Stimulated activated CD4-positive, alpha-beta T cell treated with anti-CD3 and anti-CD28 coated beads, Interleukin-15, amount 100 ng/mL, for 1 hour (primary cell): Measurements from ENCODE around the gene SPEN.

Source experiments
- DNase-seq, 2 donors: peaks; one replicate each; pipeline ENCODE4 v3.0.0-alpha.2; 2020; ENCODE audit warnings: low read depth in 1 of 2, low spot score in 1 of 2

Gene SPEN

GRCh38 chr1:15933684-15934083 is 86.2 kb downstream of the SPEN start:
- DNase-seq, result no peak

GRCh38 chr1:15934211-15935055 is 86.9 kb downstream of the SPEN start:
- DNase-seq, result no peak

- no peak for DNase-seq
These were observed 87.8 kb downstream of the SPEN start for GRCh38 chr1:15935056-15935950.

GRCh38 chr1:15936025-15936424 is 88.5 kb downstream of the SPEN start:
- no peak for DNase-seq

GRCh38 chr1:15937146-15937545 is 89.6 kb downstream of the SPEN start:
- DNase-seq, result no peak

- DNase-seq, result no peak
These were observed 90.2 kb downstream of the SPEN start for GRCh38 chr1:15937706-15938168.

GRCh38 chr1:15938628-15939161 is 91.2 kb downstream of the SPEN start:
- no peak for DNase-seq

GRCh38 chr1:15939181-15940109 is 91.9 kb downstream of the SPEN start:
- no peak for DNase-seq

- DNase-seq, result no peak
These were observed 92.9 kb downstream of the SPEN start for GRCh38 chr1:15940110-15941043.

- no peak for DNase-seq
These were observed 93.7 kb downstream of the SPEN start for GRCh38 chr1:15941044-15941840.

GRCh38 chr1:15941899-15942660 is 94.6 kb downstream of the SPEN start:
- no peak for DNase-seq

GRCh38 chr1:15942661-15943327 is 95.3 kb downstream of the SPEN start:
- DNase-seq, result no peak

GRCh38 chr1:15943328-15943991 is 96.0 kb downstream of the SPEN start:
- no peak for DNase-seq

- DNase-seq, result no peak
These were observed 96.4 kb downstream of the SPEN start for GRCh38 chr1:15943992-15944307.

- DNase-seq, result no peak
These were observed 97.0 kb downstream of the SPEN start for GRCh38 chr1:15944308-15945010.

- DNase-seq, result no peak
These were observed 97.7 kb downstream of the SPEN start for GRCh38 chr1:15945011-15945831.
